GM23248 (cell line): Measurements from ENCODE around the gene PTPRS. TPM values are rescaled to one million over a fixed set of nuclear protein-coding genes. Genes with fewer than 3 reads are reported as not detected.

Experiments used
- DNase-seq: peaks from one replicate; pipeline ENCODE4 v3.0.0-alpha.2; 2015
- H2AFZ ChIP-seq: fragments of 200-600 bp; sonication (generic); 2 replicates; pipeline ENCODE4 v1.6.1; 2016; ENCODE audit warnings: antibody characterized with exemption
- H3F3A ChIP-seq: fragments of 200-600 bp; sonication (generic); 2 replicates; pipeline ENCODE4 v1.6.1; 2016; ENCODE audit warnings: mild to moderate bottlenecking, antibody characterized with exemption, mixed run types; ENCODE audit not compliant: insufficient read depth
- H3K27ac ChIP-seq: fragments of 200-600 bp; sonication (generic); 2 replicates; pipeline ENCODE4 v1.5.1; 2016; ENCODE audit warnings: mild to moderate bottlenecking
- H3K27me3 ChIP-seq: fragments of 200-600 bp; sonication (generic); replicated peaks from 2 replicates; pipeline ENCODE4 v1.6.1; 2016; ENCODE audit warnings: mild to moderate bottlenecking; ENCODE audit not compliant: insufficient read depth
- H3K36me3 ChIP-seq: fragments of 200-600 bp; sonication (generic); 2 replicates; pipeline ENCODE4 v1.6.1; 2016; ENCODE audit warnings: low read depth, mild to moderate bottlenecking
- H3K4me1 ChIP-seq: fragments of 200-600 bp; sonication (generic); 2 replicates; pipeline ENCODE4 v1.6.1; 2016; ENCODE audit warnings: mild to moderate bottlenecking; ENCODE audit not compliant: insufficient read depth
- H3K4me2 ChIP-seq: fragments of 200-600 bp; sonication (generic); one replicate; pipeline ENCODE4 v1.6.1; 2016; ENCODE audit warnings: mild to moderate bottlenecking; ENCODE audit not compliant: unreplicated experiment
- H3K4me3 ChIP-seq: fragments of 200-600 bp; sonication (generic); 2 replicates; pipeline ENCODE4 v1.5.1; 2016; ENCODE audit warnings: mild to moderate bottlenecking
- H3K79me2 ChIP-seq: fragments of 200-600 bp; sonication (generic); 2 replicates; pipeline ENCODE4 v1.6.1; 2016; ENCODE audit warnings: mild to moderate bottlenecking; ENCODE audit not compliant: insufficient read depth
- H3K9ac ChIP-seq: fragments of 200-600 bp; sonication (generic); 2 replicates; pipeline ENCODE4 v1.6.1; 2016; ENCODE audit warnings: mild to moderate bottlenecking
- H3K9me2 ChIP-seq: fragments of 200-600 bp; sonication (generic); 2 replicates; pipeline ENCODE4 v1.6.1; 2016; ENCODE audit warnings: mixed run types, mild to moderate bottlenecking, moderate library complexity; ENCODE audit not compliant: insufficient read depth
- H3K9me3 ChIP-seq: fragments of 200-600 bp; sonication (generic); one replicate; pipeline ENCODE4 v1.6.1; 2017; ENCODE audit warnings: low read depth
- H4K20me1 ChIP-seq: fragments of 200-600 bp; sonication (generic); 2 replicates; pipeline ENCODE4 v1.6.0; 2016; ENCODE audit not compliant: insufficient read depth
- EZH2 ChIP-seq: fragments of 200-600 bp; sonication (generic); IDR thresholded peaks from 2 replicates; pipeline ENCODE4 v1.6.1; 2018; ENCODE audit warnings: antibody characterized with exemption, mild to moderate bottlenecking; ENCODE audit not compliant: insufficient read depth, poor library complexity, severe bottlenecking
- EZH2phosphoT487 ChIP-seq: fragments of 200-600 bp; sonication (generic); IDR thresholded peaks from 2 replicates; pipeline ENCODE4 v1.6.1; 2018; ENCODE audit warnings: antibody characterized with exemption, moderate library complexity, mild to moderate bottlenecking, low read depth; ENCODE audit not compliant: insufficient read depth
- WGBS, 2 experiments: methylation state at CpG; one replicate each; pipeline ENCODE4 v1.1.6; 2015 to 2017; ENCODE audit warnings: low lambda C conversion rate in 2 of 2, low coverage in 1 of 2; ENCODE audit errors: missing lambda C conversion rate in 2 of 2; 5-methylcytosine and 5-hydroxymethylcytosine counted together
- in situ Hi-C: fragments of 300-500 bp; cut with MboI; formaldehyde crosslinking; loops from 2 replicates; pipeline ENCODE4 v1.15.0; 2020
- polyA plus RNA-seq: library from polyadenylated mRNA; unstranded; fragments of >200 nt; fragmentation: Nextera tagmentation; extraction: Ambion mirVana; gene quantifications from 2 replicates; pipeline ENCODE4 v1.2.1, GENCODE V29; 2016
- total RNA-seq: library from RNA; depleted of rRNA; stranded (reverse); fragments of >200 nt; shearing (Covaris generic); gene quantifications from 2 replicates; pipeline ENCODE4 v1.2.3, GENCODE V29; 2014

The PTPRS gene
- total and polyA plus RNA-seq, 2 experiments from 2014 or later = 20.2 to 196 TPM

DNA sequence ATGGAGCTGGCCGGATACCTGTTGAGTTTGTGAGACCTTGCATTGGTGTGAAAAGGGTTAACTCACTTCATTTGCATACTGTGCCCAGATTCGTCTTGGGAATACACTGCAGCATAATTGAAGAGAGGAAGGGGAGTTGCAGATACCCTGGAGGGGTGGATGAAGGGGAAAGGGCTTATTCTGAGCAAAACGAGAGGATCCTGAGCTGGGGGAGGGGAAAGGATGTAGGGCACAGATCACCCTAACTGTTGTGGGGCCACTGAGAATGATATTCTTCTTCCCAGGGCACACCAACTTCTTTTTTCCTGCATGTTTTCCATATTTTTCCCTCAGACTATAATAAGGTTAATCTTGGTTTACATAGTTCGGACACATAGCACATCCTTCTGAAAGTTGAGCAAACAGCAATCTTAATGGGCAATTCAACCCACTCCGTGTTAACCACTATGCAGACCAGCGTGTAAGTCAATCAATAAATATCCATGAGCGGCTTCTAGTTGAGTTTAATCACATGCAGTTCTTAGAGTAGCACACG is 11.7 kb upstream of the PTPRS start:
- no peak overlapping the region for H3K27ac ChIP-seq
- H2AFZ ChIP-seq = no peak overlapping the region
- no peaks in the 10 kb centered on the region for H3K4me1 ChIP-seq
- 0 out of 2 replicates have a peak, but pooled peaks cover 15% of the 10 kb centered on the region for H3K27me3 ChIP-seq
- TF ChIP-seq EZH2phosphoT487 (no peak), EZH2 (no peak)
- peak; percentile 20 for DNase-seq
- no peak overlapping the region for H3K9ac ChIP-seq
- no peak overlapping the region for H3K4me3 ChIP-seq
- no peaks in the 10 kb centered on the region for H3K9me3 ChIP-seq
- no peak overlapping the region for H3K4me2 ChIP-seq
- H3K36me3 ChIP-seq = no peaks in the 10 kb centered on the region
- no peaks in the 10 kb centered on the region for H3K79me2 ChIP-seq
- H3F3A ChIP-seq = no peaks in the 10 kb centered on the region
- in situ Hi-C loops = no loop called here
- WGBS, 2 experiments = 12 to 15% methylated on average over 8 of the region's 8 CpGs
- H4K20me1 ChIP-seq = no peaks in the 10 kb centered on the region
- H3K9me2 ChIP-seq = no peaks in the 10 kb centered on the region

DNA sequence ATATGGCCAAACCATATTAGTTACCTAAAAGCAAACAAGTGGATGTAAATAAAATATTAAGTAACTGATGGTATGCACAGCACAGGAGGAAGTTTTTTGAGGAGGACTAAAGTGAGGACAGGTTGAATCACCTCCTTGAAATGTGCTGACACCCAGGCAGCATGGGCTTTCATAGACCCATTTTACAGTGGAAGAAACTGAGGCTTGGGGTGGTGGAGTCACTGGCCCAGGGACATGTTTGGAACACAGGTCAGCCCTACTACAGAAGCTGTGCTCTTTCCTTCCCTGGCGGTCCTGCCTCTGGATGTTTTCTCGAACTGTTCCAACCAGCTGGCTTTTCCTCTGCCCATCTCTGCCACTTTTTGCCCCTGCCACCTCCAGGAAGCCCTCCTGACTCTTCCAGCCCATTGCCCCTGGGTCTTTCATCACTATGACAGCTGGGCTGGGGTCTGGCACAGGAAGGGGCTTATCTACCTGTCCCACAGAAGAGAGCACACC is 11.2 kb upstream of the PTPRS start:
- Histone ChIP-seq H3K36me3 (no peaks in the 10 kb centered on the region), H3K4me1 (no peaks in the 10 kb centered on the region), H3K9me3 (no peaks in the 10 kb centered on the region), H3K27me3 (0 out of 2 replicates have a peak, but pooled peaks cover 10% of the 10 kb centered on the region), H3K4me2 (no peak overlapping the region), H4K20me1 (no peaks in the 10 kb centered on the region), H3F3A (no peaks in the 10 kb centered on the region), H3K9ac (no peak overlapping the region), H2AFZ (no peak overlapping the region), H3K79me2 (no peaks in the 10 kb centered on the region), H3K27ac (no peak overlapping the region), H3K9me2 (no peaks in the 10 kb centered on the region), H3K4me3 (no peak overlapping the region)
- in situ Hi-C loops = no loop called here
- WGBS, 2 experiments = 44 to 48% methylated on average over 2 of the region's 2 CpGs
- TF ChIP-seq EZH2 (no peak), EZH2phosphoT487 (no peak)
- no peak for DNase-seq

- in situ Hi-C loops = no loop called here
- WGBS, 2 experiments = 71 to 73% methylated on average over 3 of the region's 3 CpGs
These were observed 8.4 kb upstream of the PTPRS start for GRCh38 chr19:5349041-5349440.

DNA sequence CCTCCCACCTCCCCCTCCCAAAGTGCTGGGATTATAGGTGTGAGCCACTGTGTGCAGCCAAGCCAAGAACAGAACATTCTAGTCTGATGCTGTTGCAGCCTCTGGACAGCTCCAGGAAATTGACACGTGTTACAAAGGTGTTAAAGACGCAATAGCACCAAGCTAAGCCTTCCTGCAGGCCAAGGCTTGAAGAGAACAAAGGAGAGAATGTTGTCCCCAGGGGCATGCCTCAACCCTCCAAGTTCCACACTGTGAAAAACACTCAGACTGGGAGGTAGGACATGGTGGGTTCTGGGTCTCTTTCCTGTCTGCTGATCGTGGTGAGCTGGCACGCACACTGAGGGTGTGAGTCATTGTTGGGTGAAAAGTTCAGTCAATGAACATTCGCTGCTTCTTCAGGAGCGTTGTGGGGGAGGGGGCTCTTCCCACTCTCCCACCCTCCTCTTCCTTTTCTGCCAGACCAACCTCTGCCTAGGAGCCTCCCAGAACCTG is 5.3 kb upstream of the PTPRS start:
- Histone ChIP-seq H3K9me2 (no peaks in the 10 kb centered on the region), H3K9me3 (no peaks in the 10 kb centered on the region), H3K27me3 (no peaks in the 10 kb centered on the region), H3K9ac (no peak overlapping the region), H2AFZ (no peak overlapping the region), H3K27ac (no peak overlapping the region), H3K79me2 (no peaks in the 10 kb centered on the region), H3K4me1 (0 out of 2 replicates have a peak, but pooled peaks cover 5% of the 10 kb centered on the region), H3F3A (no peaks in the 10 kb centered on the region), H3K36me3 (no peaks in the 10 kb centered on the region), H4K20me1 (no peaks in the 10 kb centered on the region), H3K4me3 (no peak overlapping the region), H3K4me2 (no peak overlapping the region)
- no peak for TF ChIP-seq EZH2
- TF ChIP-seq EZH2phosphoT487 = no peak
- in situ Hi-C loops = no loop called here
- WGBS, 2 experiments = 8% methylated on average over 6 of the region's 6 CpGs
- peak; percentile 70 for DNase-seq

More at GRCh38 chr19:5349041-5349440, 8.4 kb upstream of the PTPRS start:
- H3K9ac ChIP-seq = no peak overlapping the region
- no peaks in the 10 kb centered on the region for H3K9me3 ChIP-seq
- H3K27me3 ChIP-seq = no peaks in the 10 kb centered on the region
- H3K4me1 ChIP-seq = 0 out of 2 replicates have a peak, but pooled peaks cover 5% of the 10 kb centered on the region
- TF ChIP-seq EZH2 (no peak), EZH2phosphoT487 (no peak)
- H3K4me3 ChIP-seq = no peak overlapping the region
- no peaks in the 10 kb centered on the region for H4K20me1 ChIP-seq
- H3K79me2 ChIP-seq = no peaks in the 10 kb centered on the region
- H3F3A ChIP-seq = no peaks in the 10 kb centered on the region
- no peak overlapping the region for H3K27ac ChIP-seq
- peak; percentile 8 for DNase-seq
- no peak overlapping the region for H2AFZ ChIP-seq
- no peak overlapping the region for H3K4me2 ChIP-seq
- H3K9me2 ChIP-seq = no peaks in the 10 kb centered on the region
- no peaks in the 10 kb centered on the region for H3K36me3 ChIP-seq
